Upper lobe of left lung (tissue), 6 donors: ENCODE data around the gene RIT2. TPM values are rescaled to one million over a fixed set of nuclear protein-coding genes. Genes with fewer than 3 reads are reported as not detected.

ENCODE experiments used
- ATAC-seq, 2 donors: fragments of 200-7000 bp; cut with Tn5 transposase; one replicate each; pipeline ENCODE4 v1.9.1; 2022; ENCODE audit warnings: mild to moderate bottlenecking in 2 of 2, moderate library complexity in 2 of 2; ENCODE audit not compliant: low FRiP score in 2 of 2
- DNase-seq, 2 donors: peaks; one replicate each; pipeline ENCODE4 v3.0.0-alpha.2; 2019 to 2020
- H3K27ac ChIP-seq, 4 donors: fragments of 200-600 bp; sonication (generic); one replicate each; pipeline ENCODE4 v1.5.1; 2016 to 2019
- H3K27me3 ChIP-seq, 4 donors: fragments of 200-600 bp; sonication (generic); one replicate each; pipeline ENCODE4 v1.5.1; 2017 to 2019
- H3K36me3 ChIP-seq, 4 donors: fragments of 200-600 bp; sonication (generic); one replicate each; pipeline ENCODE4 v1.5.1; 2016 to 2019
- H3K4me1 ChIP-seq, 4 donors: fragments of 200-600 bp; sonication (generic); one replicate each; pipeline ENCODE4 v1.5.1; 2018 to 2019
- H3K4me3 ChIP-seq, 4 donors: fragments of 200-600 bp; sonication (generic); one replicate each; pipeline ENCODE4 v1.5.1; 2017 to 2019; ENCODE audit warnings: mild to moderate bottlenecking in 2 of 4, moderate library complexity in 1 of 4
- H3K9me3 ChIP-seq, 4 donors: fragments of 200-600 bp; sonication (generic); one replicate each; pipeline ENCODE4 v1.5.1; 2018 to 2019
- EP300 ChIP-seq, 4 donors: sonication (generic); formaldehyde crosslinking; IDR thresholded peaks; one replicate each; pipeline ENCODE4 v1.5.1; 2017; ENCODE audit warnings: antibody characterized with exemption in 4 of 4, control low read depth in 2 of 4
- POLR2A ChIP-seq, 4 donors: fragments of 450-650 bp; IDR thresholded peaks; one replicate each; pipeline ENCODE4 v1.5.1; 2016 to 2017; ENCODE audit warnings: antibody characterized with exemption in 4 of 4, mild to moderate bottlenecking in 2 of 4
- POLR2AphosphoS5 ChIP-seq, 2 donors: sonication (generic); formaldehyde crosslinking; IDR thresholded peaks; one replicate each; pipeline ENCODE4 v1.5.1; 2017; ENCODE audit warnings: antibody characterized with exemption in 2 of 2
- WGBS, 2 donors: methylation state at CpG; one replicate each; pipeline ENCODE4 v1.1.5; 2017 to 2018; 5-methylcytosine and 5-hydroxymethylcytosine counted together
- total RNA-seq, 6 donors: library from RNA; depleted of rRNA in 4 of 6; stranded (reverse); fragments of >200 nt in 4 of 6; gene quantifications; one replicate each; pipeline versions ENCODE4 v1.1.0 to v1.2.1, GENCODE V29; 2016 to 2021
- TF ChIP-seq, protein P1 (sequence below), 6 experiments: fragments of 450-650 bp in 4 of 6; fragments of 200-600 bp in 2 of 6; sonication (generic) in 2 of 6; IDR thresholded peaks; one replicate each; pipeline ENCODE4 v1.5.1; 2016 to 2019; ENCODE audit warnings: antibody characterized with exemption in 6 of 6
- donor health status: DM: no; HTN: no; CAD: no; lungs with moderate emphysema.
- donor health status: DM: no; HTN: yes; CAD: no; lungs with severe emphysema.

Gene RIT2
- total RNA-seq, 6 donors from 2014 or later: not detected

DNA sequence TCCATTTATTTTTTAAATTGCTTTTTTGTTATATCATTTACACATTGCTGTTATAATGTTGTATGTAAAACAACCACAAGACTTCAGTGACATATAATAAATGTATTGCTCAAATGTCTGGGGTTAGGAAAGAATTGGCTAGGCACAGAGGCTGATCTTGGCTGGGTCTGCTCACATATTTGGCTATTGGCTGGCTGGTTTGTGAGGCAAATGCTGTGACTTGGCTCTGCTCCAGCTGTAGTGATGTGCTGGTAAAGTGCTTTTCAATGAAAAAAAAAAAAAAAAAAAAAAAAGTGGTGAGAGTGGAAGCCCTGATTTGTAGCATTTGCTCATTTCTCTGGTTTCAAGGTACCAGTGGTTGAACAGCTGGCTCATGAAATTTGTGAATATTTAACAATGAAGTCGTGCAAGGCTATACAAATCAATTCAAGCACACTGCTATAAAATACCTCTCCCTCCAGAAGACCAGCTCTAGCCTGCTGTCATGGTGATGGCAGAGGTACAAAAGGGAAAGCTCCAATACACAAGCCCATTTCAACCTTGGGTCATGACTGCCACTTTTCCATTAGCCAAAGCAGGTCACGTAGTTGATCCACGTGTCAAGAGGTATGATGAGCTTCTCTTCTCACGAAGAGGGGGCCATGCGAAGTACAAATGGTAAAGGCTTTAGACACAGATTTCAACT is 43.7 kb upstream of the RIT2 start:
- 83 to 84% methylated on average over 5 of the region's 5 CpGs for WGBS, 2 donors
- no peaks in the 10 kb centered on the region for H3K36me3 ChIP-seq
- no peak overlapping the region for H3K27ac ChIP-seq
- TF ChIP-seq POLR2A (IDR thresholded peaks at IDR 0.05) (no peak), EP300 (IDR thresholded peaks at IDR 0.05) (no peak), POLR2AphosphoS5 (IDR thresholded peaks at IDR 0.05) (no peak)
- TF ChIP-seq, protein P1, sequence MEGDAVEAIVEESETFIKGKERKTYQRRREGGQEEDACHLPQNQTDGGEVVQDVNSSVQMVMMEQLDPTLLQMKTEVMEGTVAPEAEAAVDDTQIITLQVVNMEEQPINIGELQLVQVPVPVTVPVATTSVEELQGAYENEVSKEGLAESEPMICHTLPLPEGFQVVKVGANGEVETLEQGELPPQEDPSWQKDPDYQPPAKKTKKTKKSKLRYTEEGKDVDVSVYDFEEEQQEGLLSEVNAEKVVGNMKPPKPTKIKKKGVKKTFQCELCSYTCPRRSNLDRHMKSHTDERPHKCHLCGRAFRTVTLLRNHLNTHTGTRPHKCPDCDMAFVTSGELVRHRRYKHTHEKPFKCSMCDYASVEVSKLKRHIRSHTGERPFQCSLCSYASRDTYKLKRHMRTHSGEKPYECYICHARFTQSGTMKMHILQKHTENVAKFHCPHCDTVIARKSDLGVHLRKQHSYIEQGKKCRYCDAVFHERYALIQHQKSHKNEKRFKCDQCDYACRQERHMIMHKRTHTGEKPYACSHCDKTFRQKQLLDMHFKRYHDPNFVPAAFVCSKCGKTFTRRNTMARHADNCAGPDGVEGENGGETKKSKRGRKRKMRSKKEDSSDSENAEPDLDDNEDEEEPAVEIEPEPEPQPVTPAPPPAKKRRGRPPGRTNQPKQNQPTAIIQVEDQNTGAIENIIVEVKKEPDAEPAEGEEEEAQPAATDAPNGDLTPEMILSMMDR (IDR thresholded peaks at IDR 0.05): no peak
- ATAC-seq: no peak
- no peak overlapping the region for H3K4me3 ChIP-seq
- H3K4me1 ChIP-seq: no peaks in the 10 kb centered on the region
- H3K27me3 ChIP-seq: no peaks in the 10 kb centered on the region
- peaks cover 0 to 5% (median 0%) of the 10 kb centered on the region in 4 donors for H3K9me3 ChIP-seq
- DNase-seq: no peak

DNA sequence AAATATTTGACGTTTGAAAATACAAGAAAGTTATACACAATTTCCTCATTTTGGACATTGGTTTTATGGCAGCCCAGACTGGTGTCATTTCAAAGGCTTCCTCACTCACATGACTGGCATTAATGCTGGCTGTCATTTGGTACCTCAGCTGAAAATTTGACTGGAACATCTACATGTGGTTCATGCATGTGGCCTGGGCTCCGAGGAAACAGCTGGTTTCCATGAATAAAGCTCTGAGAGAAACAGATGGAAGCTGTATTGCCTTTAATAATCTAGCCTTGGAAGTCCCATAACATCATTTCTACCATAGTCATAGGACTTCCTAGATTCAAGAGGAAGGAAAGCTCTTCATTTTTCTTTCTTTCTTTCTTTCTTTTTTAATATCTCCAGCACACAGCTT is 42.9 kb upstream of the RIT2 start:
- Histone ChIP-seq H3K4me1 (no peaks in the 10 kb centered on the region), H3K4me3 (no peak overlapping the region), H3K36me3 (no peaks in the 10 kb centered on the region), H3K27ac (no peak overlapping the region), H3K9me3 (peaks cover 0 to 5% (median 0%) of the 10 kb centered on the region in 4 donors), H3K27me3 (no peaks in the 10 kb centered on the region)
- DNase-seq: no peak
- WGBS, 2 donors: 64 to 77% methylated on average over 2 of the region's 2 CpGs
- no peak for ATAC-seq
- TF ChIP-seq, protein P1 (IDR thresholded peaks at IDR 0.05): no peak
- no peak for TF ChIP-seq POLR2AphosphoS5 (IDR thresholded peaks at IDR 0.05)
- TF ChIP-seq EP300 (IDR thresholded peaks at IDR 0.05): no peak
- no peak for TF ChIP-seq POLR2A (IDR thresholded peaks at IDR 0.05)

DNA sequence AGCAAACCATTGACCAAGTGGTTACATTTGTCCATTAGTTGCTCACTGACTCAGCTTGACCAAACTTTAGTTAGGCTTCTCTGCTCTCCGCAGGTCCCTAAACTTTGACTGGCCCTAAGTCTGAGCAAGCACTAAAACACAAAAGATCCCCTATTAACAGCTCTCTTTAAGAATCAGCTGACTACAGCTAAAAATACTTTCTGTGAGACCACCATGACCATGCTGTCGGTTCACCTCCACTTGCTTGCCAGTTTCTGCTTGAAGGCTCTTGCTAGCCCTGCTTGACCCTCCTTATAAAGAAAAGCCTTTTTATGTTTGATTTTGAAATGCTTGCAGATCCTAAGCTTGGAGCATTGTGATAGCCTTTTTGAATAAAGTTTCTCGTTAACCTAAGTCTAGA is 40.4 kb upstream of the RIT2 start:
- H3K36me3 ChIP-seq: no peaks in the 10 kb centered on the region
- no peaks in the 10 kb centered on the region for H3K4me1 ChIP-seq
- TF ChIP-seq POLR2AphosphoS5 (IDR thresholded peaks at IDR 0.05): no peak
- TF ChIP-seq EP300 (IDR thresholded peaks at IDR 0.05): no peak
- TF ChIP-seq, protein P1 (IDR thresholded peaks at IDR 0.05): no peak
- no peak for TF ChIP-seq POLR2A (IDR thresholded peaks at IDR 0.05)
- H3K9me3 ChIP-seq: no peaks in the 10 kb centered on the region
- H3K27me3 ChIP-seq: no peaks in the 10 kb centered on the region
- no peak for ATAC-seq
- WGBS, 2 donors: 78 to 85% methylated on average over 3 of the region's 3 CpGs
- H3K27ac ChIP-seq: no peak overlapping the region
- DNase-seq: no peak
- H3K4me3 ChIP-seq: no peak overlapping the region

DNA sequence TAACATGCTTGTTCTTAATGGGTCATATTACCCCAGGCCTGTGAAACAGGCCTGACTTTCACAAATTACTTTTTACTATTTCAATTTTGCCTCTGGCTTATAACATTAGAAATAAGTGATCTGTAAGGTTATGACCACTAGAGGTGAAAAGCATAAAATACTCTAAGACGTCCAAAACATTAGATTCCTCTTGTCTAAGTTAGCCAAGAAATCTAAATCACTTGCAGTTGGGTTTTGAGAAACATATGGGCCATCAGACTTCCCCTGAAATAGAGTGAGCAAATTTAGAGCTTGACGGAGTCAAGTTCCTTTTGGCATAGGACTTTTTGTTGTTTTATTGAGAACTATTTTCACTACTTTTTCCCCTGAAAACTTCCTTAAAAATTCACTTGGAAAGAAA is 32.7 kb upstream of the RIT2 start:
- H3K4me3 ChIP-seq: no peak overlapping the region
- DNase-seq (no peak), ATAC-seq (no peak)
- WGBS, 2 donors: 73 to 79% methylated on average over 2 of the region's 2 CpGs
- H3K27ac ChIP-seq: no peak overlapping the region
- H3K36me3 ChIP-seq: no peaks in the 10 kb centered on the region
- TF ChIP-seq POLR2A (IDR thresholded peaks at IDR 0.05): no peak
- no peak for TF ChIP-seq EP300 (IDR thresholded peaks at IDR 0.05)
- no peak for TF ChIP-seq POLR2AphosphoS5 (IDR thresholded peaks at IDR 0.05)
- TF ChIP-seq, protein P1 (IDR thresholded peaks at IDR 0.05): no peak
- H3K4me1 ChIP-seq: no peaks in the 10 kb centered on the region
- H3K9me3 ChIP-seq: no peaks in the 10 kb centered on the region
- H3K27me3 ChIP-seq: no peaks in the 10 kb centered on the region

DNA sequence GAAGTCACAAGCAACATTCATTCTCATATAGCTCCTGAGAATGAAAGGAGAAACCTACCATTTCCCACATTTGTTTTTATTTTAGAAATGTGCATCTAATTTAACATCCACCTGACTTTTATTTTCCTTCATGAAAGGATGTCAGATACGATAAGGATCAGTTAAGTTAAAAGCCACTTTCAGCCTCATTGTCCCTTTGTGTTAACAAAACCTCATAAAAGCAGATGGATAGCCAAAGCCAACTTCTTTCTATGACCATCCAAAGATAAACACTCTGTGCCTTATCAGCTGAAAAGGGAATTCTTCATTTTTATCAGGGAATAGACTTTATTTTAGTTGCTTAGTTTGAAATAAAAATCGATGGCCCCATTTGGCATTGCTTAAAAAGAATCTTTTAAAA is 25.7 kb upstream of the RIT2 start:
- no peaks in the 10 kb centered on the region for H3K36me3 ChIP-seq
- no peaks in the 10 kb centered on the region for H3K4me1 ChIP-seq
- no peak overlapping the region for H3K4me3 ChIP-seq
- no peak for ATAC-seq
- H3K9me3 ChIP-seq: no peaks in the 10 kb centered on the region
- DNase-seq: no peak
- no peaks in the 10 kb centered on the region for H3K27me3 ChIP-seq
- 31 to 39% methylated on average over 2 of the region's 2 CpGs for WGBS, 2 donors
- H3K27ac ChIP-seq: no peak overlapping the region
- TF ChIP-seq POLR2AphosphoS5 (IDR thresholded peaks at IDR 0.05): no peak
- TF ChIP-seq EP300 (IDR thresholded peaks at IDR 0.05): no peak
- TF ChIP-seq, protein P1 (IDR thresholded peaks at IDR 0.05): no peak
